ENCODE results near the gene RYR2. TPM values are rescaled to one million over a fixed set of nuclear protein-coding genes. Genes with fewer than 3 reads are reported as not detected.

The RYR2 gene
- total and polyA plus RNA-seq, 9 of the 15 experiments (the other 6 are each of a cell fraction or from before 2014, with no cell fraction given) = 0.03 to 0.42 (median 0.14) TPM

GRCh38 chr1:237104096-237104495 is 62.1 kb downstream of the RYR2 start:
- H2AFZ ChIP-seq (ENCODE audit: low read depth, low read length) = no peak overlapping the region
- no peaks in the 10 kb centered on the region for H3K9me3 ChIP-seq (replicated peaks; ENCODE audit: control insufficient read depth, insufficient read depth, low read depth, low read length)
- no peak for ATAC-seq
- BruUV-seq (replicated peaks) = no TSS peak
- H3K4me3 ChIP-seq = no peak overlapping the region
- under 1% methylated on average over 9 of the region's 9 CpGs for WGBS (ENCODE audit: insufficient coverage, low coverage, missing lambda C conversion rate)
- in situ Hi-C loops (cut with MboI) (no loop called here), intact Hi-C loops (cut with micrococcal nuclease) (no loop called here)
- H3K79me2 ChIP-seq (ENCODE audit: control insufficient read depth, insufficient read depth, low read length) = no peaks in the 10 kb centered on the region
- TF ChIP-seq HDAC1 (IDR thresholded peaks at IDR 0.05) = no peak
- TF ChIP-seq TSC22D4 (tag; IDR thresholded peaks at IDR 0.05) = no peak
- no peak for TF ChIP-seq RBFOX2 (IDR thresholded peaks at IDR 0.05; ENCODE audit: low read depth, low read length)
- TF ChIP-seq ZNF23 (CRISPR knock-in tag; IDR thresholded peaks at IDR 0.05) = no peak
- no peak for TF ChIP-seq CHD2 (IDR thresholded peaks at IDR 0.05; ENCODE audit: low read depth, low read length)
- no peak for TF ChIP-seq PRMT5 (CRISPR knock-in tag; IDR thresholded peaks at IDR 0.05)
- CTCF ChIA-PET (ENCODE audit: low intra/inter-chr PET ratio) = no interaction called here
- H3K4me1 ChIP-seq (replicated peaks in 1 of 2; ENCODE audit: control insufficient read depth in 2 of 2, insufficient read depth in 2 of 2, low read length in 2 of 2) = no peaks in the 10 kb centered on the region
- no peak overlapping the region for H3K4me2 ChIP-seq (ENCODE audit: insufficient read depth, low read length)
- no peak overlapping the region for H3K9ac ChIP-seq (ENCODE audit: insufficient read depth in 1 of 2, low read depth in 2 of 2, low read length in 2 of 2)
- H3K27ac ChIP-seq (ENCODE audit: extremely low read depth, low read depth, low read length) = no peak overlapping the region
- FAIRE-seq = no peak
- no peaks in the 10 kb centered on the region; the same call in 1 of the 2 replicates for H4K20me1 ChIP-seq (replicated peaks; ENCODE audit: control insufficient read depth, insufficient read depth, low read length)
- POLR2A ChIA-PET = no interaction called here
- no peaks in the 10 kb centered on the region for H3K9me1 ChIP-seq (ENCODE audit: control insufficient read depth, insufficient read depth, low read length)
- DNase-seq (ENCODE audit: extremely low read depth in 1 of 4, low spot score in 3 of 4) = no peak
- H3K36me3 ChIP-seq (ENCODE audit: control insufficient read depth, insufficient read depth, low read length) = no peaks in the 10 kb centered on the region
- H3K27me3 ChIP-seq (ENCODE audit: control insufficient read depth in 2 of 2, insufficient read depth in 2 of 2, low read length in 2 of 2) = peaks cover 20 to 52% of the 10 kb centered on the region in 2 experiments

- Histone ChIP-seq H4K20me1 (replicated peaks; ENCODE audit: control insufficient read depth, insufficient read depth, low read length) (no peaks in the 10 kb centered on the region; the same call in 1 of the 2 replicates), H3K4me1 (replicated peaks in 1 of 2; ENCODE audit: control insufficient read depth in 2 of 2, insufficient read depth in 2 of 2, low read length in 2 of 2) (no peaks in the 10 kb centered on the region), H3K27ac (ENCODE audit: extremely low read depth, low read depth, low read length) (no peak overlapping the region), H3K79me2 (ENCODE audit: control insufficient read depth, insufficient read depth, low read length) (no peaks in the 10 kb centered on the region), H2AFZ (ENCODE audit: low read depth, low read length) (no peak overlapping the region), H3K4me2 (ENCODE audit: insufficient read depth, low read length) (no peak overlapping the region), H3K9me3 (replicated peaks; ENCODE audit: control insufficient read depth, insufficient read depth, low read depth, low read length) (no peaks in the 10 kb centered on the region), H3K4me3 (no peak overlapping the region), H3K9me1 (ENCODE audit: control insufficient read depth, insufficient read depth, low read length) (no peaks in the 10 kb centered on the region), H3K9ac (ENCODE audit: insufficient read depth in 1 of 2, low read depth in 2 of 2, low read length in 2 of 2) (no peak overlapping the region), H3K27me3 (ENCODE audit: control insufficient read depth in 2 of 2, insufficient read depth in 2 of 2, low read length in 2 of 2) (peaks cover 20 to 50% of the 10 kb centered on the region in 2 experiments), H3K36me3 (ENCODE audit: control insufficient read depth, insufficient read depth, low read length) (no peaks in the 10 kb centered on the region)
- WGBS (ENCODE audit: insufficient coverage, low coverage, missing lambda C conversion rate) = 0% methylated on average over 5 of the region's 5 CpGs
- FAIRE-seq = no peak
- DNase-seq (ENCODE audit: extremely low read depth in 1 of 4, low spot score in 3 of 4) = no peak
- BruUV-seq (replicated peaks) = no TSS peak
- ChIA-PET CTCF (ENCODE audit: low intra/inter-chr PET ratio) (no interaction called here), POLR2A (interaction anchor here (0.7 kb wide), 1 partner anchor 14 kb away, joined by 4 read pairs; no protein-coding TSS in a partner anchor)
- intact Hi-C loops (cut with micrococcal nuclease) (no loop called here), in situ Hi-C loops (cut with MboI) (no loop called here)
- ATAC-seq = no peak
- no peak for TF ChIP-seq MCM3 (IDR thresholded peaks at IDR 0.05)
- TF ChIP-seq ZNF589 (CRISPR knock-in tag; IDR thresholded peaks at IDR 0.05; ENCODE audit: low read depth) = no peak
- TF ChIP-seq SAFB (IDR thresholded peaks at IDR 0.05; ENCODE audit: borderline replicate concordance, low read depth, low read length) = no peak
- no peak for TF ChIP-seq CBX5 (IDR thresholded peaks at IDR 0.05; ENCODE audit: borderline replicate concordance, low read depth)
- TF ChIP-seq ZNF707 (CRISPR knock-in tag; conservative IDR thresholded peaks at IDR 0.05) = no peak
- TF ChIP-seq CBX1 (IDR thresholded peaks at IDR 0.05; ENCODE audit: low read depth) = no peak
- no peak for TF ChIP-seq ZNF431 (CRISPR knock-in tag; IDR thresholded peaks at IDR 0.05)
- TF ChIP-seq CHAMP1 (IDR thresholded peaks at IDR 0.05) = no peak
- no peak for TF ChIP-seq MNT (conservative IDR thresholded peaks at IDR 0.05)
These were observed 63.8 kb downstream of the RYR2 start for GRCh38 chr1:237105826-237106225.
